Astrocyte of the cerebellum (primary cell): ENCODE data around the gene MPHOSPH8.
"Not testable (repeated sequence)": the region's sequence is repeated elsewhere in the genome, so short reads cannot be mapped to it uniquely, and the experiment has no call there.

ENCODE experiments used
- DNase-seq: peaks from one replicate; pipeline ENCODE4 v3.0.0-alpha.2; 2011; ENCODE audit warnings: low read depth
- H3K4me3 ChIP-seq: 2 replicates; pipeline ENCODE4 v1.5.1; 2011; ENCODE audit warnings: mild to moderate bottlenecking, low read depth, low read length, moderate library complexity
- CTCF ChIP-seq: IDR thresholded peaks from 2 replicates; pipeline ENCODE4 v1.5.1; 2012; ENCODE audit warnings: low read length, low read depth, moderate library complexity, mild to moderate bottlenecking; ENCODE audit errors: missing control alignments
- in situ Hi-C: cut with HindIII; loops from 2 replicates; pipeline ENCODE4 v1.10.0; 2017; ENCODE audit warnings: low sequenced_read_pairs

MPHOSPH8 gene

GRCh38 chr13:19674898-19675297, 41.4 kb downstream of the MPHOSPH8 start:
- in situ Hi-C loops: no loop called here
- TF ChIP-seq CTCF: no peak
- DNase-seq: no peak
- H3K4me3 ChIP-seq: no peak overlapping the region

GRCh38 chr13:19676168-19676567, 42.7 kb downstream of the MPHOSPH8 start:
- in situ Hi-C loops: no loop called here
- TF ChIP-seq CTCF: no peak
- DNase-seq: no peak
- H3K4me3 ChIP-seq: no peak overlapping the region

DNA sequence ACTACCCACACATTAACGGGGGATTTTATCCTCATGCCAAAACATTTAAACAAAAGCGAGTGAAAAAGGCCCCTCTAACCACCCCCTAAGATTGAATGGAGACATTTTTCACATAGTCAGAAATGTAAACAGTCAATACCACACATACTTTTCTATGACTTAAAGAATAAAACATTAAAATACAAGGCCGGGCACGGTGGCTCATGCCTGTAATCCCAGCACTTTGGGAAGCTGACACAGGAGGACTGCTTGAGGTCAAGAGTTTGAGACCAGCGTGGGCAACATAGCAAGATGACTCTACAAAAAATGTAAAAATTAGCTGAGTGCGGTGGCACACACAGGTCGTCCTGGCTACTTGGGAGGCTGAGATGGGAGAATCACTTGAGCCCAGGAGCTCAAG, 47.3 kb downstream of the MPHOSPH8 start:
- in situ Hi-C loops: no loop called here
- TF ChIP-seq CTCF: no peak
- DNase-seq: no peak
- no peak overlapping the region for H3K4me3 ChIP-seq

- in situ Hi-C loops: no loop called here
- DNase-seq: no peak
- H3K4me3 ChIP-seq: no peak overlapping the region
Measured at GRCh38 chr13:19681517-19681916, 48.1 kb downstream of the MPHOSPH8 start.

GRCh38 chr13:19685034-19685433, 51.6 kb downstream of the MPHOSPH8 start:
- no peak for DNase-seq
- no peak for TF ChIP-seq CTCF
- in situ Hi-C loops: no loop called here
- no peak overlapping the region for H3K4me3 ChIP-seq

More at GRCh38 chr13:19681517-19681916, 48.1 kb downstream of the MPHOSPH8 start:
- no peak for TF ChIP-seq CTCF

DNA sequence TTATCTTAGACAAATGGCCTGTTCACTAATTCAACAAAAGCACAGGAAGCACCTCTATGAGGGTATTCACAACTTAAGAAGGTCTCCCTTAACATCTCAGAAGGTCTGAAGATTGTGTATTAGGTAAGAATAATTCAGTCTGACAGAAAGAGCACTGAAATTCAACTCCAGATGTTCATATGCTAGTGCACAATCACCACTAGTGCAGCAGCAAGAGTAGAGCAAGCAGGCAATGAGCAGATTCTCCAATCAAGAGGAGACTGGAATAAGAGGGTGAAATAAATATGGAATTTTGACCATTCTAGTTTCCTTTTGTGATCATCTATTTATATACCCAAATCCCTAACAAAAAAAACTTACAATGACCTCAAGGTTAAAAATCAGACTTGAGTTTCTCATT, 52.0 kb downstream of the MPHOSPH8 start:
- DNase-seq: no peak
- TF ChIP-seq CTCF: no peak
- in situ Hi-C loops: no loop called here
- no peak overlapping the region for H3K4me3 ChIP-seq

GRCh38 chr13:19691447-19691846, 58.0 kb downstream of the MPHOSPH8 start:
- DNase-seq, H3K4me3 ChIP-seq, in situ Hi-C loops: not testable (repeated sequence)
